Choroid plexus epithelial cell (primary cell): Measurements from ENCODE around the gene CMBL.

Experiments used
- DNase-seq: peaks from one replicate; pipeline ENCODE4 v3.0.0-alpha.2; 2010; ENCODE audit warnings: low read depth
- H3K4me3 ChIP-seq: 2 replicates; pipeline ENCODE4 v1.5.1; 2011; ENCODE audit warnings: low read depth, mild to moderate bottlenecking, control low read depth, low read length, moderate library complexity
- TF ChIP-seq, protein P1 (sequence below): conservative IDR thresholded peaks from 2 replicates; pipeline ENCODE4 v1.5.1; 2011; ENCODE audit warnings: low read depth, mild to moderate bottlenecking, control low read depth, inconsistent platforms, low read length, moderate library complexity

Gene CMBL

DNA sequence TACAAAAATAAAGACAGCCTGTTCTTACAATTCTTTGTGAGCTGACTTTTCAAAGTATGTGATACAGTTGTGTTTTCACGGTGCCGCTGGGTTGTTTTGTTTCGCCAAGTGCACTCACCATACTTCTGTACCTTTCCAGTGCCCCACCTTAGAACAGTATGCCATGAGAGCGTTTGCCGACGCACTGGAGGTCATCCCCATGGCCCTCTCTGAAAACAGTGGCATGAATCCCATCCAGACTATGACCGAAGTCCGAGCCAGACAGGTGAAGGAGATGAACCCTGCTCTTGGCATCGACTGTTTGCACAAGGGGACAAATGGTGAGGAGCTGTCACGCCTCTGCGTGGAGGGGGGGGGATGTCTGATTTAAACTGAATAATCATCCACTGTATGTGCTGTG lies 44.7 kb downstream of the CMBL start:
- no peak overlapping the region for H3K4me3 ChIP-seq
- TF ChIP-seq, protein P1, sequence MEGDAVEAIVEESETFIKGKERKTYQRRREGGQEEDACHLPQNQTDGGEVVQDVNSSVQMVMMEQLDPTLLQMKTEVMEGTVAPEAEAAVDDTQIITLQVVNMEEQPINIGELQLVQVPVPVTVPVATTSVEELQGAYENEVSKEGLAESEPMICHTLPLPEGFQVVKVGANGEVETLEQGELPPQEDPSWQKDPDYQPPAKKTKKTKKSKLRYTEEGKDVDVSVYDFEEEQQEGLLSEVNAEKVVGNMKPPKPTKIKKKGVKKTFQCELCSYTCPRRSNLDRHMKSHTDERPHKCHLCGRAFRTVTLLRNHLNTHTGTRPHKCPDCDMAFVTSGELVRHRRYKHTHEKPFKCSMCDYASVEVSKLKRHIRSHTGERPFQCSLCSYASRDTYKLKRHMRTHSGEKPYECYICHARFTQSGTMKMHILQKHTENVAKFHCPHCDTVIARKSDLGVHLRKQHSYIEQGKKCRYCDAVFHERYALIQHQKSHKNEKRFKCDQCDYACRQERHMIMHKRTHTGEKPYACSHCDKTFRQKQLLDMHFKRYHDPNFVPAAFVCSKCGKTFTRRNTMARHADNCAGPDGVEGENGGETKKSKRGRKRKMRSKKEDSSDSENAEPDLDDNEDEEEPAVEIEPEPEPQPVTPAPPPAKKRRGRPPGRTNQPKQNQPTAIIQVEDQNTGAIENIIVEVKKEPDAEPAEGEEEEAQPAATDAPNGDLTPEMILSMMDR: no peak
- no peak for DNase-seq

DNA sequence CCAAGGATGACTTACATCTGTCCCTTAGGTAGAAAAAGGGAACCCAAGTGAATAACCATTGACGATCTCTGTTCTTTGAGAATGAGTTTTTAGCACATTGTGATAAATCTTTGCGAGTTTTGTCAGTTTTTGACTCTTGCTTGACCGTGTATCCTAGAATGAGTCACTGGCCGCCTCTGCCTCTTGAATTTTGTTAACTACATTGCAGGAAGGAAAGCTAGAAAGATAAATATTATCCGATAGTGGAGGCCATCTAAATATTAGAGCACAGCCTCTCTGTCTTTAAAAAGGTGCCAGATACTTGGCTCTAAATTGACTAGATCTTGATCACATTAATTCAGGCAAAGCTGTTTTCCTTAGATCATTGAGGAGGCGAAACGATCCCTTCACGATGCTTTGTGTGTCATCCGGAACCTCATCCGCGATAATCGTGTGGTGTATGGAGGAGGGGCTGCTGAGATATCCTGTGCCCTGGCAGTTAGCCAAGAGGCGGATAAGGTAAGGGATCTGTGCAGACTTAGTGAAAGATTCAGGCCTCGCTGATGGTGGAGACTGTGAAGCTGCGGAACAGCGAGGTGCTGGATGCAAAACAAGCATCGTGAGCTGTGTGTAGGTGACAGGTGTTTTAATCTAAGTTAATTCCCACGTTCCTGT lies 45.5 kb downstream of the CMBL start:
- no peak for DNase-seq
- H3K4me3 ChIP-seq: no peak overlapping the region
- TF ChIP-seq, protein P1: no peak

DNA sequence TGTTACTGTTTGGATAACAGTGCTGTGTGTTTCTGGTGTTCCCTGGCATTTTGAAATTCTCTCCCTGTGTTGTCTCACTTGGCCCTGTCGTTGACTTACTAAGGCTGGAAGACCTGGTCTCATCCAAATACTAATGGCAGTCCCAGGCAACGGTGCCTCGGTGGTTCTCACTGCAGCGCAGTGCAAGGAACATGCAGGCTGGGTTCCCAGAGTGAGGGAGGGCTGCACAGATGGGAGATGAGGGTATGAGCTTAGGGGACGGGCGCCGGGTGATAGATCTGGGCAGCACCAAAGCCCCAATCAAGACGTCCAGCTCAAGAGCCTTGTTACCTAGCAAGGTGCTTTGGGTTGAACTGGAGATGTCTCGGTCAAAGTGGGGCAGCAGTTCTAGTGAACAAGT lies 46.6 kb downstream of the CMBL start:
- H3K4me3 ChIP-seq: no peak overlapping the region
- DNase-seq: no peak
- TF ChIP-seq, protein P1: no peak

DNA sequence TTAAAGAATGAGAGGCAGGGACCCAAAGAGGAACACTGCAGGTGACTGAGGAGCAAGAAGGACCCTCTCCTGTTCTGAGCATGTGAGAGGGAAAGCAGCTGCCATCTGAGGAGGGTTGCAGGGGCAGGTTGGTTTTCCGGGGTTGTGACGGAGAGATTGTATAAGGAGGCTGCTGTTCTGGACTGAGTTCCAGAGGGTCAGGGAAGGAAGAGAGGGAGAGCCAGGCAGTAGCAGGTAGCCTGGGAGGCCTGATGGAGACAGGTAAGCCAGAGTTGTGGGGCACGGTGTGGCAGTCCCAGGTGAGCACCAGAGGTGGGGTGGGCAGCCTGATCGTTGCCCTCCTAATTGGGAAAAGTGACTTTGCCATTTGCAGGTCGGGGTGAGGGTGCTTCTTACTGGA lies 47.8 kb downstream of the CMBL start:
- DNase-seq: no peak
- H3K4me3 ChIP-seq: no peak overlapping the region
- TF ChIP-seq, protein P1: no peak

DNA sequence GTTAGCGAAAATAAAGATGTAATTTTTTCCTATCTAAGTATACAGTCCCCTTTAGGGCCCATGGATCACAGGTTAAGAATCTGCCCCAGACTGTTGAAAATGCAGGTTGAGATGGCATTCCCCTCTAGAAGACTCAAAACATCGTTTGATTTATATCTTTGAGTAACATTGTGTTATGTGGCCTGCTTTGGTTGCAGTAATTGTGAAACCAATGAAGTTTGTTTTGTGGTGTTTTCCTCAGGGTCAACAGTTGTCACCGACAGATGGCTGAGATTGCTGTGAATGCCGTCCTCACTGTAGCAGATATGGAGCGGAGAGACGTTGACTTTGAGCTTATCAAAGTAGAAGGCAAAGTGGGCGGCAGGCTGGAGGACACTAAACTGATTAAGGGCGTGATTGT lies 49.8 kb downstream of the CMBL start:
- no peak for DNase-seq
- no peak overlapping the region for H3K4me3 ChIP-seq
- TF ChIP-seq, protein P1: no peak

DNA sequence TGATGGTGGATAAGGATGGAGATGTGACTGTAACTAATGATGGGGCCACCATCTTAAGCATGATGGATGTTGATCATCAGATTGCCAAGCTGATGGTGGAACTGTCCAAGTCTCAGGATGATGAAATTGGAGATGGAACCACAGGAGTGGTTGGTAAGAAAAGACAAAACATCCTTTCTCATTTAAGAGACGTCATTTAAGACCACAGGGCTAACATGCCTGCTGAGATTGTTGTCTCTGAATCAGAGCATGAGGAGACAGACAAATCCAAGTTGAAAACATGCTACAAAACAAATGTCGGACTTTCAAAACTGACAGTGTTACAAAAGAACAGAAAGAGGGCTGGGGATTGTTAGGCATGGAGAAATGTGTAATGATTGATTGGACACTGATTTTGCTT lies 53.0 kb downstream of the CMBL start:
- no peak for DNase-seq

DNA sequence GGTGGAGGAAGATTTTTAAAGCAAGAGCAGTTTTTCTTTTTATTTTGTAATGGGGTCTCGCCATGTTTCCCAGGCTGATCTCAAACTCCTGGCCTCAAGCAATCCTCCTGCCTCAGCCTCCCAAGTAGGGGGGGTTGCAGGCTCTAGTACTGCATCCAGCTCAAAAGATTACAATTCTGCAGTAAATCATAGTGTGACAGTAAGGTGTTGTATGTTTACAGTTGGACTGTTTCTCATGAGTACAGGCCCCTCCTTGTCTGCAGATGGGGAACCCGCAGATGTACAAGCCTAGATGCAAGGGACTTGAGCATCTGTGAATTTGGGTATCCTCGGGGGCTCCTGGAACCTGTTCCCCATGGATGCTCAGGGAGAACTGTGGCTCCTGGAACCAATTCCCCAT lies 54.3 kb downstream of the CMBL start:
- H3K4me3 ChIP-seq: no peak overlapping the region
- no peak for DNase-seq
- TF ChIP-seq, protein P1: no peak

More for the DNA sequence above, 53.0 kb downstream of the CMBL start:
- no peak overlapping the region for H3K4me3 ChIP-seq
- TF ChIP-seq, protein P1: no peak
